HCT116 (cell line): ENCODE results near the gene TAF1B. TPM values are rescaled to one million over a fixed set of nuclear protein-coding genes. Genes with fewer than 3 reads are reported as not detected.

Experiments
- ATAC-seq: fragments of 200-7000 bp; cut with Tn5 transposase; 2 replicates; pipeline ENCODE4 v1.9.1; 2020; ENCODE audit warnings: mild to moderate bottlenecking, moderate library complexity
- BruUV-seq: library from RNA; stranded (reverse); fragments of 400-500 nt; replicated peaks from 2 replicates; lab custom pipeline; 2021; lab: Mats Ljungman, UMichigan
- CTCF ChIA-PET: fragments of 300-600 bp; sonication (Branson Sonifier 250); formaldehyde crosslinking; loops from one replicate; lab custom pipeline; 2021; ENCODE audit warnings: antibody characterized with exemption; lab: Charles Lee
- POLR2A ChIA-PET: fragments of 300-600, 350-600 bp; sonication (Branson Sonifier 250); formaldehyde crosslinking; loops from one replicate; lab custom pipeline; 2021; ENCODE audit warnings: antibody characterized with exemption; lab: Charles Lee
- RAD21 ChIA-PET, 2 experiments: fragments of 300-600 bp; sonication (Branson Sonifier 250); formaldehyde crosslinking; loops; one replicate each; lab custom pipeline; 2023; ENCODE audit warnings: low total read pairs in 2 of 2; ENCODE audit not compliant: uncharacterized antibody in 2 of 2, unreplicated experiment in 2 of 2, low non-redundant PET in 1 of 2; lab: Charles Lee
- DNase-seq: peaks from one replicate; pipeline ENCODE4 v3.0.0-alpha.2; 2010; ENCODE audit warnings: low read depth, low spot score
- H2AFZ ChIP-seq: fragments of 200-600 bp; shearing (Covaris generic), sonication (generic); 2 replicates; pipeline ENCODE4 v1.6.1; 2017; ENCODE audit warnings: low read depth, mixed run types, mixed read lengths, antibody characterized with exemption, low read length; ENCODE audit not compliant: poor library complexity, severe bottlenecking
- H3K27ac ChIP-seq: 2 replicates; pipeline ENCODE4 v1.5.1; 2012; ENCODE audit warnings: low read depth, low read length
- H3K27me3 ChIP-seq: fragments of 200-600 bp; sonication (generic); 2 replicates; pipeline ENCODE4 v1.6.1; 2016; ENCODE audit warnings: mixed run types, low read length, mixed read lengths; ENCODE audit not compliant: insufficient read depth
- H3K36me3 ChIP-seq, 2 experiments: fragments of 200-500 bp in 1 of 2; fragments of 200-600 bp in 1 of 2; sonication (Bioruptor generic) in 1 of 2; sonication (generic) in 1 of 2; 2 replicates each; pipeline versions ENCODE4 v1.5.1 to v1.6.1; 2014 to 2016; ENCODE audit warnings: low read length in 2 of 2, inconsistent platforms in 1 of 2, mixed read lengths in 1 of 2, mixed run types in 1 of 2; ENCODE audit not compliant: insufficient read depth in 2 of 2, control insufficient read depth in 1 of 2
- H3K4me1 ChIP-seq, 2 experiments: fragments of 200-600 bp in 1 of 2; sonication (generic) in 1 of 2; 2 replicates each; pipeline versions ENCODE4 v1.5.1 to v1.6.1; 2012 to 2017; ENCODE audit warnings: low read length in 2 of 2, inconsistent platforms in 1 of 2, mild to moderate bottlenecking in 1 of 2, mixed read lengths in 1 of 2, mixed run types in 1 of 2, moderate library complexity in 1 of 2; ENCODE audit not compliant: insufficient read depth in 2 of 2, control insufficient read depth in 1 of 2
- H3K4me2 ChIP-seq: fragments of 200-600 bp; sonication (generic); 2 replicates; pipeline ENCODE4 v1.6.1; 2017; ENCODE audit warnings: mixed run types, low read length, mixed read lengths
- H3K4me3 ChIP-seq, 2 experiments: fragments of 200-600 bp in 1 of 2; sonication (generic) in 1 of 2; replicated peaks in 1 of 2; 2 replicates each; pipeline ENCODE4 v1.5.1; 2011 to 2016; ENCODE audit warnings: low read length in 2 of 2, control low read depth in 1 of 2, low read depth in 1 of 2, mild to moderate bottlenecking in 1 of 2, mixed read lengths in 1 of 2, mixed run types in 1 of 2
- H3K79me2 ChIP-seq: fragments of 200-600 bp; sonication (generic); 2 replicates; pipeline ENCODE4 v1.6.1; 2017; ENCODE audit warnings: mild to moderate bottlenecking, mixed run types, low read length, moderate library complexity, mixed read lengths; ENCODE audit not compliant: insufficient read depth
- H3K9ac ChIP-seq: fragments of 200-600 bp; sonication (generic); 2 replicates; pipeline ENCODE4 v1.6.1; 2016; ENCODE audit warnings: low read length, mixed read lengths
- H3K9me2 ChIP-seq: fragments of 200-600 bp; sonication (generic), shearing (Covaris generic); 2 replicates; pipeline ENCODE4 v1.6.1; 2017; ENCODE audit warnings: mixed run types, mild to moderate bottlenecking, moderate library complexity; ENCODE audit not compliant: insufficient read depth
- H3K9me3 ChIP-seq, 2 experiments: fragments of 200-500 bp in 1 of 2; fragments of 200-600 bp in 1 of 2; sonication (Bioruptor generic) in 1 of 2; sonication (generic) in 1 of 2; 2 replicates each; pipeline ENCODE4 v1.6.1; 2014 to 2017; ENCODE audit warnings: low read length in 2 of 2, mixed read lengths in 2 of 2, inconsistent platforms in 1 of 2, low read depth in 1 of 2, mild to moderate bottlenecking in 1 of 2, mixed run types in 1 of 2, moderate library complexity in 1 of 2; ENCODE audit not compliant: control insufficient read depth in 1 of 2, insufficient read depth in 1 of 2
- H4K20me1 ChIP-seq: fragments of 200-600 bp; sonication (generic), shearing (Covaris generic); 2 replicates; pipeline ENCODE4 v1.6.1; 2017; ENCODE audit warnings: mixed run types, mild to moderate bottlenecking, moderate library complexity; ENCODE audit not compliant: insufficient read depth
- ATF3 ChIP-seq: IDR thresholded peaks from 2 replicates; pipeline ENCODE4 v1.6.1; 2012
- CBX3 ChIP-seq: IDR thresholded peaks from 2 replicates; pipeline ENCODE4 v1.6.1; 2012; ENCODE audit warnings: low read depth
- CTCF ChIP-seq, 3 experiments: fragments of 200-600 bp in 1 of 3; sonication (generic) in 1 of 3; IDR thresholded peaks in 2 of 3; conservative IDR thresholded peaks in 1 of 3; 2 replicates each; pipeline ENCODE4 v1.5.1; 2012 to 2017; ENCODE audit warnings: low read depth in 2 of 3, low read length in 2 of 3, antibody characterized with exemption in 1 of 3, borderline replicate concordance in 1 of 3, control low read depth in 1 of 3, mild to moderate bottlenecking in 1 of 3, mixed read lengths in 1 of 3, mixed run types in 1 of 3, moderate library complexity in 1 of 3; ENCODE audit not compliant: insufficient read depth in 1 of 3
- EGR1 ChIP-seq: IDR thresholded peaks from 2 replicates; pipeline ENCODE4 v1.6.1; 2012; ENCODE audit warnings: low read depth
- EZH2 ChIP-seq: fragments of 200-600 bp; sonication (generic); IDR thresholded peaks from 2 replicates; pipeline ENCODE4 v1.6.1; 2017; ENCODE audit warnings: antibody characterized with exemption, mixed run types
- EZH2phosphoT487 ChIP-seq: fragments of 200-600 bp; IDR thresholded peaks from 2 replicates; pipeline ENCODE4 v1.6.1; 2018; ENCODE audit warnings: antibody characterized with exemption, borderline replicate concordance
- FOSL1 ChIP-seq: IDR thresholded peaks from 2 replicates; pipeline ENCODE4 v1.6.1; 2012; ENCODE audit warnings: low read depth
- JUND ChIP-seq: IDR thresholded peaks from 2 replicates; pipeline ENCODE4 v1.6.1; 2012
- MAX ChIP-seq: IDR thresholded peaks from 2 replicates; pipeline ENCODE4 v1.6.1; 2012
- POLR2AphosphoS5 ChIP-seq: IDR thresholded peaks from 2 replicates; pipeline ENCODE4 v1.6.1; 2011; ENCODE audit warnings: mild to moderate bottlenecking, low read depth, low read length, moderate library complexity
- REST ChIP-seq: IDR thresholded peaks from 2 replicates; pipeline ENCODE4 v1.6.1; 2012; ENCODE audit warnings: low read depth
- SIN3A ChIP-seq: IDR thresholded peaks from 2 replicates; pipeline ENCODE4 v1.6.1; 2012; ENCODE audit warnings: low read depth
- SP1 ChIP-seq: IDR thresholded peaks from 2 replicates; pipeline ENCODE4 v1.6.1; 2012; ENCODE audit warnings: low read depth
- SRF ChIP-seq: IDR thresholded peaks from 2 replicates; pipeline ENCODE4 v1.6.1; 2012; ENCODE audit warnings: low read depth
- TCF7L2 ChIP-seq: IDR thresholded peaks from 2 replicates; pipeline ENCODE4 v1.7.0; 2011; ENCODE audit warnings: borderline replicate concordance, inconsistent platforms; ENCODE audit not compliant: insufficient read depth, insufficient read length; ENCODE audit errors: extremely low read depth
- YY1 ChIP-seq: IDR thresholded peaks from 2 replicates; pipeline ENCODE4 v1.6.1; 2011; ENCODE audit warnings: low read length, low read depth, moderate library complexity, mild to moderate bottlenecking; ENCODE audit not compliant: insufficient replicate concordance; ENCODE audit errors: extremely low read depth
- ZBTB33 ChIP-seq: IDR thresholded peaks from 2 replicates; pipeline ENCODE4 v1.6.1; 2011; ENCODE audit warnings: mild to moderate bottlenecking, low read length, moderate library complexity; ENCODE audit not compliant: insufficient replicate concordance; ENCODE audit errors: extremely low read depth
- ZFX ChIP-seq: fragments of 450-650 bp; IDR thresholded peaks from 2 replicates; pipeline ENCODE4 v1.6.1; 2017
- ZNF274 ChIP-seq: fragments of 200-500 bp; sonication (Bioruptor generic); IDR thresholded peaks from 2 replicates; pipeline ENCODE4 v1.6.1; 2014; ENCODE audit warnings: mild to moderate bottlenecking, low read depth, low read length, inconsistent platforms
- intact Hi-C: fragments of 100-400 bp; cut with micrococcal nuclease; formaldehyde crosslinking; loops from 2 replicates; pipeline ENCODE4 v1.10.0; 2022
- total RNA-seq: library from RNA; stranded (reverse); gene quantifications from one replicate; pipeline ENCODE4 v1.2.1, GENCODE V29; 2021; ENCODE audit not compliant: unreplicated experiment

The TAF1B gene
- total RNA-seq, 1 experiment from 2014 or later: 27.9 TPM

GRCh38 chr2:9975805-9976447 is 132.7 kb downstream of the TAF1B start:
- CTCF ChIA-PET: interaction anchor here (0.7 kb wide), 1 partner anchor 8 kb away, joined by 4 read pairs; no protein-coding TSS in a partner anchor
- RAD21 ChIA-PET: no interaction called here
- no peak for TF ChIP-seq ZFX
- TF ChIP-seq FOSL1: peak; percentile 99
- peak; percentile 94 for TF ChIP-seq SP1
- peak; percentile 71 for TF ChIP-seq MAX
- TF ChIP-seq POLR2AphosphoS5: peak; percentile 60; the same call in 1 of the 2 replicates
- peak; percentile 83 for TF ChIP-seq EGR1
- no peak for TF ChIP-seq ZNF274
- peak; percentile 84 for TF ChIP-seq SRF
- TF ChIP-seq SIN3A: 0 out of 2 replicates have a peak, but pooled peaks have one; percentile 55
- TF ChIP-seq YY1: peak; percentile 65
- no peak for TF ChIP-seq EZH2
- peak; percentile 91 for TF ChIP-seq CBX3
- TF ChIP-seq ZBTB33: no peak
- TF ChIP-seq REST: no peak
- peak; percentile 9 for TF ChIP-seq TCF7L2
- peak; percentile 98 for TF ChIP-seq JUND
- no peak for TF ChIP-seq EZH2phosphoT487
- TF ChIP-seq CTCF (IDR thresholded peaks at IDR 0.05 in 2 of 3, conservative IDR thresholded peaks at IDR 0.05 in 1 of 3; ENCODE audit: borderline replicate concordance in 1 of 3, insufficient read depth in 1 of 3, low read depth in 2 of 3, low read length in 2 of 3): no peak
- TF ChIP-seq ATF3: peak; percentile 83; the same call in 1 of the 2 replicates

More at GRCh38 chr2:9975805-9976447, 132.7 kb downstream of the TAF1B start:
- DNase-seq: peak; percentile 92
- no peaks in the 10 kb centered on the region for H3K36me3 ChIP-seq
- intact Hi-C loops: loop anchor here (2.0 kb wide), 1 partner anchor 23 kb away; no protein-coding TSS in a partner anchor
- no peaks in the 10 kb centered on the region for H3K79me2 ChIP-seq
- H2AFZ ChIP-seq: no peak overlapping the region
- peak overlapping the region; percentile 56 for H3K27ac ChIP-seq
- H3K4me3 ChIP-seq: peak overlapping the region in 1 of 2 experiments; percentile 27; a peak in 2 of 4 replicates
- H3K4me2 ChIP-seq: peak overlapping the region; percentile 84
- no peaks in the 10 kb centered on the region for H3K9me3 ChIP-seq
- H4K20me1 ChIP-seq: no peaks in the 10 kb centered on the region
- ATAC-seq: peak; percentile 95
- H3K27me3 ChIP-seq: no peaks in the 10 kb centered on the region
- BruUV-seq: TSS peak; percentile 45
- peaks cover 31 to 35% of the 10 kb centered on the region in 2 experiments for H3K4me1 ChIP-seq
- peak overlapping the region; percentile 17; the same call in 1 of the 2 replicates for H3K9ac ChIP-seq
- no peaks in the 10 kb centered on the region for H3K9me2 ChIP-seq
- POLR2A ChIA-PET: no interaction called here
